DMS153 (cell line): Measurements from ENCODE around the gene LRRN1.

ENCODE experiments used
- DNase-seq: peaks from one replicate; lab custom pipeline; 2025; lab: John Stamatoyannopoulos, UW

The LRRN1 gene

GRCh38 chr3:3799173-3800079, at the start of gene LRRN1:
LRRN1 (plus strand) TSS chr3:3799431; CDS start chr3:3844642, 45,211 bp downstream.
- no peak for DNase-seq

- DNase-seq = no peak
Observed at GRCh38 chr3:3753416-3753815, 45.8 kb upstream of the LRRN1 start.

- DNase-seq = no peak
Observed at GRCh38 chr3:3765661-3766060, 33.6 kb upstream of the LRRN1 start.

- DNase-seq = no peak
Observed at GRCh38 chr3:3766140-3766539, 33.1 kb upstream of the LRRN1 start.

- DNase-seq = no peak
Observed at GRCh38 chr3:3771094-3771493, 28.1 kb upstream of the LRRN1 start.

GRCh38 chr3:3771567-3771966, 27.7 kb upstream of the LRRN1 start:
- DNase-seq = no peak

- no peak for DNase-seq
Observed at GRCh38 chr3:3772338-3772737, 26.9 kb upstream of the LRRN1 start.

- no peak for DNase-seq
Observed at GRCh38 chr3:3772920-3773319, 26.3 kb upstream of the LRRN1 start.

- DNase-seq = no peak
Observed at GRCh38 chr3:3776607-3777006, 22.6 kb upstream of the LRRN1 start.

- no peak for DNase-seq
Observed at GRCh38 chr3:3778216-3778615, 21.0 kb upstream of the LRRN1 start.

- no peak for DNase-seq
Observed at GRCh38 chr3:3778641-3779270, 20.5 kb upstream of the LRRN1 start.

GRCh38 chr3:3782457-3782856, 16.8 kb upstream of the LRRN1 start:
- DNase-seq = no peak

GRCh38 chr3:3783210-3783609, 16.0 kb upstream of the LRRN1 start:
- no peak for DNase-seq

GRCh38 chr3:3783696-3784095, 15.5 kb upstream of the LRRN1 start:
- no peak for DNase-seq

- no peak for DNase-seq
Observed at GRCh38 chr3:3792391-3792790, 6.8 kb upstream of the LRRN1 start.

- no peak for DNase-seq
Observed at GRCh38 chr3:3798631-3799113, 559 bp upstream of the LRRN1 start.

- DNase-seq = no peak
Observed at GRCh38 chr3:3800080-3800455, 837 bp downstream of the LRRN1 start.

- DNase-seq = no peak
Observed at GRCh38 chr3:3800685-3801493, 1.7 kb downstream of the LRRN1 start.

- no peak for DNase-seq
Observed at GRCh38 chr3:3801494-3801841, 2.2 kb downstream of the LRRN1 start.

GRCh38 chr3:3802046-3802445, 2.8 kb downstream of the LRRN1 start:
- no peak for DNase-seq

GRCh38 chr3:3804560-3804959, 5.3 kb downstream of the LRRN1 start:
- DNase-seq = no peak

GRCh38 chr3:3806092-3806491, 6.9 kb downstream of the LRRN1 start:
- DNase-seq = no peak

- DNase-seq = no peak
Observed at GRCh38 chr3:3806856-3807255, 7.6 kb downstream of the LRRN1 start.
